Lower leg skin (tissue), 4 donors: ENCODE results near the gene C1QTNF1. TPM values are rescaled to one million over a fixed set of nuclear protein-coding genes. Genes with fewer than 3 reads are reported as not detected.

Experiments used
- DNase-seq, 2 donors: peaks; one replicate each; pipeline ENCODE4 v3.0.0-alpha.2; 2019; ENCODE audit warnings: low spot score in 2 of 2
- H3K4me3 ChIP-seq: fragments of 200-600 bp; sonication (generic); 2 replicates; pipeline ENCODE4 v1.5.1; 2017; ENCODE audit warnings: mild to moderate bottlenecking, low read depth; ENCODE audit not compliant: poor library complexity, severe bottlenecking
- POLR2A ChIP-seq, 2 donors: fragments of 450-650 bp; IDR thresholded peaks; one replicate each; pipeline ENCODE4 v1.6.1; 2016 to 2017; ENCODE audit warnings: antibody characterized with exemption in 2 of 2, mild to moderate bottlenecking in 1 of 2, moderate library complexity in 1 of 2
- WGBS, 2 donors: methylation state at CpG; one replicate each; pipeline ENCODE4 v1.1.5; 2018; 5-methylcytosine and 5-hydroxymethylcytosine counted together
- intact Hi-C: fragments of 100-400 bp; cut with DNase I; formaldehyde crosslinking; loops from one replicate; pipeline ENCODE4 v1.15.0; 2023; ENCODE audit warnings: low total_unique reads
- total RNA-seq, 4 donors: library from RNA; depleted of rRNA; stranded (reverse); fragments of >200 nt; gene quantifications; one replicate each; pipeline ENCODE4 v1.1.0, GENCODE V29; 2016
- TF ChIP-seq, protein P1 (sequence below), 3 donors: fragments of 450-650 bp; IDR thresholded peaks; one replicate each; pipeline ENCODE4 v1.5.1; 2016; ENCODE audit warnings: antibody characterized with exemption in 3 of 3, mild to moderate bottlenecking in 3 of 3, moderate library complexity in 2 of 3

The C1QTNF1 gene
- total RNA-seq, 4 donors from 2014 or later, result 24.3 to 53.1 (median 29.5) TPM

DNA sequence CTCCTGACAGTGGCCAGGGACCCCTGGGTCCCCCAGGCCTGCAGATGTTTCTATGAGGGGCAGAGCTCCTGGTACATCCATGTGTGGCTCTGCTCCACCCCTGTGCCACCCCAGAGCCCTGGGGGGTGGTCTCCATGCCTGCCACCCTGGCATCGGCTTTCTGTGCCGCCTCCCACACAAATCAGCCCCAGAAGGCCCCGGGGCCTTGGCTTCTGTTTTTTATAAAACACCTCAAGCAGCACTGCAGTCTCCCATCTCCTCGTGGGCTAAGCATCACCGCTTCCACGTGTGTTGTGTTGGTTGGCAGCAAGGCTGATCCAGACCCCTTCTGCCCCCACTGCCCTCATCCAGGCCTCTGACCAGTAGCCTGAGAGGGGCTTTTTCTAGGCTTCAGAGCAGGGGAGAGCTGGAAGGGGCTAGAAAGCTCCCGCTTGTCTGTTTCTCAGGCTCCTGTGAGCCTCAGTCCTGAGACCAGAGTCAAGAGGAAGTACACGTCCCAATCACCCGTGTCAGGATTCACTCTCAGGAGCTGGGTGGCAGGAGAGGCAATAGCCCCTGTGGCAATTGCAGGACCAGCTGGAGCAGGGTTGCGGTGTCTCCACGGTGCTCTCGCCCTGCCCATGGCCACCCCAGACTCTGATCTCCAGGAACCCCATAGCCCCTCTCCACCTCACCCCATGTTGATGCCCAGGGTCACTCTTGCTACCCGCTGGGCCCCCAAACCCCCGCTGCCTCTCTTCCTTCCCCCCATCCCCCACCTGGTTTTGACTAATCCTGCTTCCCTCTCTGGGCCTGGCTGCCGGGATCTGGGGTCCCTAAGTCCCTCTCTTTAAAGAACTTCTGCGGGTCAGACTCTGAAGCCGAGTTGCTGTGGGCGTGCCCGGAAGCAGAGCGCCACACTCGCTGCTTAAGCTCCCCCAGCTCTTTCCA is 25.1 kb downstream of the C1QTNF1 start:
- no peak overlapping the region for H3K4me3 ChIP-seq
- DNase-seq, result no peak
- WGBS, 2 donors, result 86 to 88% methylated on average over 21 of the region's 21 CpGs
- intact Hi-C loops, result no loop called here
- TF ChIP-seq POLR2A (IDR thresholded peaks at IDR 0.05), result no peak
- TF ChIP-seq, protein P1, sequence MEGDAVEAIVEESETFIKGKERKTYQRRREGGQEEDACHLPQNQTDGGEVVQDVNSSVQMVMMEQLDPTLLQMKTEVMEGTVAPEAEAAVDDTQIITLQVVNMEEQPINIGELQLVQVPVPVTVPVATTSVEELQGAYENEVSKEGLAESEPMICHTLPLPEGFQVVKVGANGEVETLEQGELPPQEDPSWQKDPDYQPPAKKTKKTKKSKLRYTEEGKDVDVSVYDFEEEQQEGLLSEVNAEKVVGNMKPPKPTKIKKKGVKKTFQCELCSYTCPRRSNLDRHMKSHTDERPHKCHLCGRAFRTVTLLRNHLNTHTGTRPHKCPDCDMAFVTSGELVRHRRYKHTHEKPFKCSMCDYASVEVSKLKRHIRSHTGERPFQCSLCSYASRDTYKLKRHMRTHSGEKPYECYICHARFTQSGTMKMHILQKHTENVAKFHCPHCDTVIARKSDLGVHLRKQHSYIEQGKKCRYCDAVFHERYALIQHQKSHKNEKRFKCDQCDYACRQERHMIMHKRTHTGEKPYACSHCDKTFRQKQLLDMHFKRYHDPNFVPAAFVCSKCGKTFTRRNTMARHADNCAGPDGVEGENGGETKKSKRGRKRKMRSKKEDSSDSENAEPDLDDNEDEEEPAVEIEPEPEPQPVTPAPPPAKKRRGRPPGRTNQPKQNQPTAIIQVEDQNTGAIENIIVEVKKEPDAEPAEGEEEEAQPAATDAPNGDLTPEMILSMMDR (IDR thresholded peaks at IDR 0.05), result no peak

DNA sequence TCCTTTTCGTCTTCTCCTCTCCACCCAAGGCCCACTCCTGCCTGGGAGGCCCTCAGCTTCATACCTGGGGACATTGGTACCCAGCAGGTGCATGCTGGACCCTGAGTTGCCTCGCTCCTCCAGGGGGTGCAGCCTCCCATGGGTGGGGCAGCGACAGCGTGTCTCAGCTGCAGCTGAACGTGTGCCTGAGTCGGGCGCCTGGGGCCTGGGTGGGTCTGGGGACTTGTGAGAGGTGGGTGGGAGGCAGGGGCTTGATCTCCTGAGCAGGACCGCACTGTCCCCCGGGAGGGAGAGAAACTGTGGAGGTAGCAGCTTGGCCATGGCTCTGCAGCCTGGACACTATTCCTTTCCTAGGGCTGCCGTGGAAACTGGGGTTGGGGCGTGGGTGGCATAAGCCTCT is 25.9 kb downstream of the C1QTNF1 start:
- TF ChIP-seq, protein P1 (IDR thresholded peaks at IDR 0.05), result no peak
- TF ChIP-seq POLR2A (IDR thresholded peaks at IDR 0.05), result no peak
- intact Hi-C loops, result no loop called here
- DNase-seq, result no peak
- H3K4me3 ChIP-seq, result no peak overlapping the region
- 88 to 89% methylated on average over 11 of the region's 11 CpGs for WGBS, 2 donors

DNA sequence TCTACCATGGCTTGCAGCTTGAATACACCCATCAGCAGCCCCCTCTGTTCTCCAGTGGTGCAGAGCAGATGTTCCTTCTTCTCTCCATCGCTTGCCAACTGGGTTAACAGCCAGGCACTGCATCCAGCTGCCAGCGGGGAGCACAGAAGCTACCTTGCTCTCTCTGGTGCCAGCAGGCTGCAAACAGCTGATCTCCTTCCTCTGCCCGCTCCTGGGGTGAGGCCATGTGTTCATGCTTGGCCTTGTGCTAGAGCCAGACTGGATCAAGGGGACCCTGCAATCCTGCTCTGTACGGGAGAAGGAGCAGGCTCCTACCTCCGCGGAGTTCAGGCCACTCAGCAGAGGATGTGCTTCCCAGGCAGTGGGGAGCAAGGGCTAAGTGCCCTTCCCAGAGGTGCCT is 26.6 kb downstream of the C1QTNF1 start:
- TF ChIP-seq POLR2A (IDR thresholded peaks at IDR 0.05), result no peak
- TF ChIP-seq, protein P1 (IDR thresholded peaks at IDR 0.05), result no peak
- WGBS, 2 donors, result 86 to 91% methylated on average over 3 to 6 of the region's 6 CpGs
- no peak for DNase-seq
- H3K4me3 ChIP-seq, result no peak overlapping the region
- intact Hi-C loops, result no loop called here

DNA sequence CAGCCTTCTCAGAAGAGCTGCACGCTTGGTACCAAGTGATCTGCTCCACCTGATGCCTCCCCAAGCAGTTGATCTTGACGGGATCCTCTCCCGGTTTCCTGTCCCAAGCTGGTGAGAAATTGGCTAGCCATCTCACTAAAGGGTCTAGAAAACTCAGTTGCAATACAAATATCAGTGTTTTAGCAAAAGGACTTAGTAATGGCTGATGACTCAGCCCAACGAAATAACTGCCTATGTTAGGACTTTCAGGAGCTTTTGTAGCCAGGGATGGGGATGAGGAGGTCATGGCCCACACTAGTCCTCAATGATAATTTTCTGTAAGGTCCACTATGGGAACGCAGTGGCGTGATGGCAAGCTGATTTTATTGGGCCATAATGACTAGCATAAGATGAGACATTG is 27.3 kb downstream of the C1QTNF1 start:
- H3K4me3 ChIP-seq, result no peak overlapping the region
- WGBS, 2 donors, result 87 to 92% methylated on average over 6 of the region's 6 CpGs
- TF ChIP-seq, protein P1 (IDR thresholded peaks at IDR 0.05), result no peak
- TF ChIP-seq POLR2A (IDR thresholded peaks at IDR 0.05), result no peak
- no peak for DNase-seq
- intact Hi-C loops, result no loop called here

- TF ChIP-seq POLR2A (IDR thresholded peaks at IDR 0.05), result no peak
- TF ChIP-seq, protein P1 (IDR thresholded peaks at IDR 0.05), result no peak
- WGBS, 2 donors, result 77 to 95% methylated on average over 1 of the region's 1 CpG
Measured at GRCh38 chr17:79052131-79052530, 28.2 kb downstream of the C1QTNF1 start.

More at GRCh38 chr17:79052131-79052530, 28.2 kb downstream of the C1QTNF1 start:
- no peak for DNase-seq
- intact Hi-C loops, result no loop called here
- no peak overlapping the region for H3K4me3 ChIP-seq
